Fibroblast of the conjunctiva (primary cell): ENCODE measurements around the gene PDLIM5.

Experiments
- DNase-seq: peaks from one replicate; pipeline ENCODE4 v3.0.0-alpha.2; 2010; ENCODE audit warnings: low read depth

PDLIM5 gene

GRCh38 chr4:94561249-94562024, 109.7 kb downstream of the PDLIM5 start:
- DNase-seq = no peak

- DNase-seq = no peak
Measured at GRCh38 chr4:94562285-94562684, 110.5 kb downstream of the PDLIM5 start.

DNA sequence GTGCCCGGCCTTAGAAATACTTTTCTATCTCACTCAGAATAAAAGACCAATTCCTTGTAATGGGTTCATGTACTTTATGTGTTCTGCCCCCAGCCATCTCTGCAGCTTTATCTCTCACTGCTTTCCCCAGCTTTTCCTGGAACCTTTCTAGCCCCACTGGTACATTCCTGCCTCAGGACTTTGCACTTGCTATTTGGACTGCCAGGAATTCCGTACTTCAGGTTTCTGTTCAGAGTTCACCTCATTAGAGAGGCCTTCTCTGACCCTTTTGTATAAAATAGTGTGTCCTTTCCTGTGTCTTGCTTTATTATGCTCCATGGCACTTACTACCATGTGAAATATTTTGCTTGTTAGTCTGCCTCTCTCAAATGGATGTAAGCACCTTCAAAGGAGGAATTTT, 112.5 kb downstream of the PDLIM5 start:
- DNase-seq = no peak

- DNase-seq = no peak
Measured at GRCh38 chr4:94566420-94566819, 114.7 kb downstream of the PDLIM5 start.

DNA sequence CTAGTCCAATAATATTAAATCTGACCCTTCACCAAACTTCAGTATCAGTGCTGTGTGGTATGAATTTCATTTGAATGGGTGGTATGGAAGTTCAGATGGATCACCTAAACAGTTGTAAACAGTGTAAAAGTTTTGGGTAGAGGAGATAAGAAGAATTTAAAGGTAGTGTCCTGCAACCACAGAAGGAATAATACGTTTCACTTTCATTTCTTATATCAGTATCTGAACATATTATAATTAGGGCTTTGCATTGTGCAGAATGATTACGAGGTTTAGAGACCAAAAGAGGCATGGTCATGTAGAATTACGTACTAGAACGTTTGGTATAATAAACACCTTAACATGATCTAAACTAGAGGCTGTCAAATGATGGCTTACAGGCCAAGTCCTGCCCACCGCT, 116.1 kb downstream of the PDLIM5 start:
- no peak for DNase-seq

GRCh38 chr4:94570558-94570957, 118.8 kb downstream of the PDLIM5 start:
- no peak for DNase-seq

- no peak for DNase-seq
Measured at GRCh38 chr4:94571298-94571697, 119.6 kb downstream of the PDLIM5 start.

DNA sequence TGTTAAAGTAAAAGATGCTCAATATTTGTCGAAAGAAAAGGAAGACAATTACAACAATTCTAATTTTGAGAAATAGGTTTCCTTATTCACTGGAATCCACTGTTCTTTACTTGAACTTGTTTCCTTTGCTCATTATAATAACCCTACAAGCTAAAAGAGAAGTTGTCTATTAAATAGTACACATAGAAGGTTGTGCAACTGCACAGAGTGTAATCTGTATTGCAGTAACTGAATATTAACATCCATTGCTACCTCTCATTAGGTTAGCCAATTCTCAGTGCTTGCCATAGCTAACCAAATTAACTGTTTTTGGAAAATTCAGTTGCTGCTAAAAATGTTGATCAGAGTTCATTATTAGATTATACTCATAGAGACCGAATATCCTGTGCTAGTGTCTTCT, 120.0 kb downstream of the PDLIM5 start:
- DNase-seq = no peak

- DNase-seq = no peak
Measured at GRCh38 chr4:94574050-94574449, 122.3 kb downstream of the PDLIM5 start.

DNA sequence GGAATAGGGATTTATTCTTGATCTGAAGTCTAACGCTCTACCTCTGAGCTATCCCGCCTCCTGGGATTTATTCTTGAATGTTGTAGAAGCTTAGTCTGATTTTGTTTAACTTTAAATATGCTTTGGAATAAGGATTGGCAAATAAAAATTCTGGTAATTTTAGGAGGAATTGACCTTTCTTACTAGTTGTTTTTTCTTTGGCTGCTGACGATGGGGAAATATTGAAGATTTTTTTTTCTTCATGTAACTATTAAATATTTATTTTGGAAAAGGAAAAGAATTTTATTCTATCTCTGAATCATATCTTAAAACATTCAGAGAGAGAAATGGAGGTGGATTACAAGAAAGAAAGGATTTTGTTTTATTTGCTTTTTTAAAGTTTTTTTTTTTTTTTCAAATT, 122.9 kb downstream of the PDLIM5 start:
- DNase-seq = no peak

GRCh38 chr4:94575652-94576051, 123.9 kb downstream of the PDLIM5 start:
- DNase-seq = no peak

DNA sequence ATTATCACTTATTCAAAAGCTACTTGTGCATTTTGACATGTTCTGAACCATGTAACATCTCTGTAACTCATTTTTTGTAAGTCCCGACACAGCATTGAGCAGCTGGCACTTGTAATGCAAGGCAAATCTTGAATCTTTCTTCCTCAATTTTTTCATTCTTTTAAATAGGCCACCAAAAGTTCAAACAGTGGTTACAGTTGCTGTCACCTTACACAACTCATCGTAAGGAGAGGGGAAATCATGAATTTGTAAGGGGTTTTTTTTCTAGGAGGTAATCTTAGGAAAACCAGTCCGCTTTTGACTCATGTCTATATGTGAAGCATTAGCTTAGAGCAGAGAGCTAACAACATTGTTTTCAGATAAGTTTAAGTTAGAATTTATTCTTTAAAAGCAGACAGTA, 124.5 kb downstream of the PDLIM5 start:
- DNase-seq = no peak

- peak; percentile 39 for DNase-seq
Measured at GRCh38 chr4:94577136-94577535, 125.4 kb downstream of the PDLIM5 start.

DNA sequence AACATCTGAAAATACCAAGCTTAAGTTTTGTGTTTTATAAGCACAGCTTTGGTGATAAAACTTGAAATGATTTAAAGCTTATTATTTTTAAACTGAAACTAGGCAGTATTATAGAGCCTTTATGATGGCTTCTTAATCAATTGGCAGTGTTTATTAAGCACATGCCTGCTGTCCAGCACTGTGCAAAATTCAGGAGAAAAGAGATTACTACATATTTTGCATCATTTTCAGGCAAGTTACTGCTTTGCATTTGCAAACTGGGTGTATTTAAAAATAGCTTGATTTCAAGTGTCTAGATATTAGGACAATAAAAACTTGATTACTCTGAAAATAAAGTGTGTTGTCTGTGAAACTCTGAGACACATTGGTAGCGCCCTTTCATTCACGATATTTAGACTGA, 126.5 kb downstream of the PDLIM5 start:
- no peak for DNase-seq

DNA sequence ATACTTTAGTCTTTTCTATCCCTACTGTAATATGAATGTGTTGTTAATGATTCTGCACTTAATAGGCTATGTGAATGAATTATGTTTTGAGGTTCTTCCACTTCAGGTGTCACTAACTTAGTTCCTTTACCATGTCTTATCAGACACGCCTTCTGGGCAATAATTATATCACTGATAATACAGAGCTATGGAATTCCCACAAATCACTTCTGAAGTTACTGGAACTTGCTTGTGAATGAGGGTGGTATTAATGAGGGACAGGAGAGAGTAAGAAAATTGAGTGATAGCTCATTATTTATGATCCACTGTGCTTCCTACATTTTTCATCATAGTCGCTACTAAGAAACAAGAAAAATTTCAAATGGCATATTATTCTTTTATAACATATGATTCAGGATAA, 130.0 kb downstream of the PDLIM5 start:
- DNase-seq = no peak

DNA sequence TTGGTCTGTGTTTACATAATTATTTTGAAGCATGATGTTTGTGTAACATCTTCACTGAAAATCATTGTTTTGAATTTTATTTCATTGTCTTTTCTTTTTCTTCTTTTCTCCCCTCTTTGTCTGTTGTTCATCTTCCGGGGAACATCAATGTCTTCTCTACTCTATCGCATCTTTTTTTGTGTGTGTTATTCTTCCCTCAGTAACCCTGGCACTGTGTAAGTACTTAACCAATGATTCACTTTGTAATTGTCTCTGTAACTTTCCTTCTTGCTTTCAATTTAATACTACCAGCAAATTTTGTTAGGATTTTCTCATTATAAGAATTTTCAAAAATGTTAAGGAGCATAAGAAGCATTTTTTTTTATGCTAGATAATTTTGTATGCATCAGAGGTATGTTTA, 130.8 kb downstream of the PDLIM5 start:
- DNase-seq = no peak

GRCh38 chr4:94583914-94584641, 132.3 kb downstream of the PDLIM5 start:
- DNase-seq = no peak

DNA sequence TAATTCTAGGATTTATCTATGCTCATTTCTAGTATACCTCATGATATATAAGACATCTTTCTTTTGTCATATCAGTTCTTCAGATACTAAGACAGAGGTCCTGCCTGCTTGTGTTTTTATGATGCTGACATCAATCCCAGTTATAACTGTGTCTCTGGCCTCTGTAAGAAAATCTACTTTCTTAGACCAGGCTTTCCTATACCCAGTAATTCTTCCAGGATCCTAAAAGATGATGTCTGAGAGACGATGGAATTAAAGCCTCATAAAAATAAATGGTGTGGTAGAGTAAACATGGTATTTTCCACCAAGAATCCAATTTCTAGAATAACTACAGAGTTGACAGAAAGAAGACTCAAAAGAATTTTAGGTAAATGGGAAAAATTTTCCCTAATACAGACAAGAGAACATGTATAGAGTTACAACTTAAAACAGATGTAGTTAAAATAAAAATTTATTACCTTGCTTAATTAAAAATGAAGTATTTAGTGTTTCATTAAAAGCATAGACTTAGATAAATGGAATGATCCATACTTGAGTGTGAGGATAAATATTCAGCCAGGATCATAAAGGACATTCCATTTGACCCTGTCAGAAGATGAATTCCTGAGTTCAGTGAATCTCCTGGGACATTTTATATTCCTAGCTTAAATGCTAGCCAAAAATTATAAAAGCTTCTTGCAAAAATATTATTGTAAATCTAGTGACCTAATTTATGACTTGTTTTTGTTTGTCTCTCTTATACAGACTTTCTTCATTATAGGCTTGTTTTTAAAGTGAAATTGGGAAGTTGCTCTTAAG, 137.4 kb downstream of the PDLIM5 start:
- DNase-seq = no peak

- no peak for DNase-seq
Measured at GRCh38 chr4:94590493-94590892, 138.8 kb downstream of the PDLIM5 start.

DNA sequence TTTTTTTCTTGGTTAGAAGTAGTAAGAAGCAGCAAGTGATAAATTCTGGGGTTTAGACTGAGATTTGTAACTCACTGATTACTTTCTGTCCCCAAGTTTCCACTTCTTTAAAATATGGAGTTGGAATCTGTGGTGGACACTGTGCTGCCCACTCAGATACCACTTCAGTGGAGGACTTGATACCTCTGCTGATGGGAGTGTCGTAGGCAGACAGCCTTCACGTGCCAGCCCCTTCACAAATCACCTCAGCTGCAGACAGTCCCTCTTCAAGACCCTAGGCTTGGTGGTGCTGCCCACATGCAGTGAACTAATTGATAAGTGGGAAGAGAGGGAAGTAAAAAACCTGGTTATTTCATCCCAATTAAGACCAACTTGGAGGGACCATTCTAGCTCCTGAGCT, 139.5 kb downstream of the PDLIM5 start:
- no peak for DNase-seq

- no peak for DNase-seq
Measured at GRCh38 chr4:94595013-94595412, 143.3 kb downstream of the PDLIM5 start.

- peak; percentile 60 for DNase-seq
Measured at GRCh38 chr4:94595880-94596483, 144.2 kb downstream of the PDLIM5 start.
